Activated B cell treated with CpG ODN at 0.5 μM for 24 hours (primary cell): ENCODE data around the gene SPATA1. TPM values are rescaled to one million over a fixed set of nuclear protein-coding genes. Genes with fewer than 3 reads are reported as not detected.

Experiments used
- ATAC-seq: fragments of 200-7000 bp; cut with Tn5 transposase; one replicate; pipeline ENCODE4 v1.10.0; 2021; ENCODE audit warnings: low read depth, mild to moderate bottlenecking, moderate library complexity
- CTCF ChIA-PET: fragments of 350-600 bp; sonication (Branson Sonifier 250); formaldehyde crosslinking; loops from one replicate; lab custom pipeline; 2021; ENCODE audit warnings: antibody characterized with exemption; lab: Charles Lee
- POLR2A ChIA-PET: fragments of 350-600 bp; sonication (Branson Sonifier 250); formaldehyde crosslinking; loops from one replicate; lab custom pipeline; 2021; ENCODE audit warnings: antibody characterized with exemption; lab: Charles Lee
- DNase-seq: peaks from one replicate; pipeline ENCODE4 v3.0.0; 2022
- H3K27ac Mint-ChIP-seq: one replicate; pipeline ENCODE4 v1.8.0; 2020; ENCODE audit warnings: mixed read lengths
- H3K27me3 Mint-ChIP-seq: one replicate; pipeline ENCODE4 v1.8.0; 2021; ENCODE audit warnings: mixed read lengths
- H3K36me3 Mint-ChIP-seq: one replicate; pipeline ENCODE4 v1.8.0; 2021; ENCODE audit warnings: low read depth, mixed read lengths
- H3K4me1 Mint-ChIP-seq: one replicate; pipeline ENCODE4 v1.8.0; 2021; ENCODE audit warnings: mixed read lengths
- H3K4me3 Mint-ChIP-seq: one replicate; pipeline ENCODE4 v1.8.0; 2020; ENCODE audit warnings: mild to moderate bottlenecking, mixed read lengths
- H3K9me3 Mint-ChIP-seq: one replicate; pipeline ENCODE4 v1.8.0; 2020; ENCODE audit warnings: mixed read lengths
- intact Hi-C: fragments of 100-400 bp; cut with micrococcal nuclease; formaldehyde crosslinking; loops from one replicate; pipeline ENCODE4 v1.15.1; 2024
- total RNA-seq: library from RNA; stranded (reverse); gene quantifications from 2 replicates; pipeline ENCODE4 v1.2.3, GENCODE V29; 2022
- TF ChIP-seq, protein P1 (sequence below): fragments of 200-600 bp; IDR thresholded peaks from one replicate; pipeline ENCODE4 v1.8.0; 2022; ENCODE audit warnings: antibody characterized with exemption, mild to moderate bottlenecking

The SPATA1 gene
- total RNA-seq, 1 donor from 2014 or later, result 4.6 TPM

DNA sequence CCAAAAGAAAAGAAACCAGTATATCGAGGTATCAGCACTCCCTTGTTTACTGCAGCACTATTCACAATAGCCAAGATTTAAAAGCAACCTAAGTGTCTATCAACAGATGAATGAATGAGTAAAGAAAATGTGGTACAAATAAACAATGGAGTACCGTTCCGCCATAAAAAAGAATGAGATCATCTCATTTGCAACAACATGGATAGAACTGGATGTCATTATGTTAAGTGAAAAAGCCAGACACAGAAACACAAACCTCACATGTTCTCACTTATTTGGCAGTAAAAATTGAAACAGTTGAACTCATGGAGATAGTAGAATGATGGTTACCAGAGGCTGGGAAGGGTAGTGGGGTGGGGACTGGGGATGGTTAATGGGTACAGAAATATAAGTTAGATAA, 4.5 kb downstream of the SPATA1 start:
- Mint-ChIP-seq H3K4me3 (no peak overlapping the region), H3K36me3 (peaks cover 10% of the 10 kb centered on the region)

DNA sequence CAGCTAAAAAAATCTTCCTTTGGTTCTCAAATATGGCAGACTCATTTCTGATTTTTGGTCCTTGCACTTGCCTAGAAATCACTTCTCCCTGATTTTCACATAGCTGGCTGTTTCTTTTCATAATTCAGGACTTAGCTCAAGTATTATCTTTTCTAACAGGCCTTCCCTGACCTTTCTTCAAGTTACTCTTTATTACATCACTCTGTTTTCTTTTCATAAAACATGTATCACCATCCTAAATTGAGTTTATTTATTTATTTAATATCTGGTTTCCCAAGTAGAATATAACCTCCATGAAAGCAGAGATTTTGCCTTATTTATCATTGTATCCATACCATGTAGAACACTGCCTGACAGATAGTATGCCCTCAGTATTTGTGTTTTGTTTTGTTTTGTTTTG, 18.4 kb downstream of the SPATA1 start:
- H3K4me1 Mint-ChIP-seq, result no peaks in the 10 kb centered on the region
- ChIA-PET CTCF (no interaction called here), POLR2A (no interaction called here)
- no peak overlapping the region for H3K4me3 Mint-ChIP-seq
- TF ChIP-seq, protein P1, sequence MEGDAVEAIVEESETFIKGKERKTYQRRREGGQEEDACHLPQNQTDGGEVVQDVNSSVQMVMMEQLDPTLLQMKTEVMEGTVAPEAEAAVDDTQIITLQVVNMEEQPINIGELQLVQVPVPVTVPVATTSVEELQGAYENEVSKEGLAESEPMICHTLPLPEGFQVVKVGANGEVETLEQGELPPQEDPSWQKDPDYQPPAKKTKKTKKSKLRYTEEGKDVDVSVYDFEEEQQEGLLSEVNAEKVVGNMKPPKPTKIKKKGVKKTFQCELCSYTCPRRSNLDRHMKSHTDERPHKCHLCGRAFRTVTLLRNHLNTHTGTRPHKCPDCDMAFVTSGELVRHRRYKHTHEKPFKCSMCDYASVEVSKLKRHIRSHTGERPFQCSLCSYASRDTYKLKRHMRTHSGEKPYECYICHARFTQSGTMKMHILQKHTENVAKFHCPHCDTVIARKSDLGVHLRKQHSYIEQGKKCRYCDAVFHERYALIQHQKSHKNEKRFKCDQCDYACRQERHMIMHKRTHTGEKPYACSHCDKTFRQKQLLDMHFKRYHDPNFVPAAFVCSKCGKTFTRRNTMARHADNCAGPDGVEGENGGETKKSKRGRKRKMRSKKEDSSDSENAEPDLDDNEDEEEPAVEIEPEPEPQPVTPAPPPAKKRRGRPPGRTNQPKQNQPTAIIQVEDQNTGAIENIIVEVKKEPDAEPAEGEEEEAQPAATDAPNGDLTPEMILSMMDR, result no peak
- no peak for ATAC-seq
- intact Hi-C loops, result no loop called here
- no peaks in the 10 kb centered on the region for H3K27me3 Mint-ChIP-seq
- DNase-seq, result no peak
- no peak overlapping the region for H3K27ac Mint-ChIP-seq
- peaks cover 4% of the 10 kb centered on the region for H3K36me3 Mint-ChIP-seq
- no peaks in the 10 kb centered on the region for H3K9me3 Mint-ChIP-seq

More for the DNA sequence above, 4.5 kb downstream of the SPATA1 start:
- no peak for DNase-seq
- CTCF ChIA-PET, result no interaction called here
- Mint-ChIP-seq H3K9me3 (peaks cover 5% of the 10 kb centered on the region), H3K27me3 (no peaks in the 10 kb centered on the region), H3K4me1 (peaks cover 5% of the 10 kb centered on the region), H3K27ac (no peak overlapping the region)
- TF ChIP-seq, protein P1, result no peak
- POLR2A ChIA-PET, result no interaction called here
- ATAC-seq, result no peak
- intact Hi-C loops, result no loop called here

DNA sequence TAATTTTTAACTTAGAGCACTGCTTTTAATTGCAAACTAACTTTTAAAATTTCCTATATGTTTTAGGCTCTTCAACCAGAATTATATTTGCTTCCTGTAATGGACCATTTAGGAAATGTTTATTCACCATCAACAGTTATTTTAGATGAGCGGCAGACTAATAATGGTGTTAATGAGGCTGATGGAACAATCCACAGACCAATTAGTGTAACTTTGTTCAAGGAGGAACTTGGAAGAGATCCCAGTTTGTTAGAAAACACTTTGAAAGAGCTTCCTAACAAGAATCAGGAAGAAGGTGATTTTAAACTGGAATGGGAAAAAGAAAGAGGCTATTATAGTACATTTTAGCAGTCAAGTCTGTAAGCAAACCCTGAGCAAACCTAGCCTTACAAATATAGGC, 19.6 kb downstream of the SPATA1 start:
- ATAC-seq (no peak), DNase-seq (no peak)
- intact Hi-C loops, result no loop called here
- Mint-ChIP-seq H3K27ac (no peak overlapping the region), H3K36me3 (peaks cover 9% of the 10 kb centered on the region), H3K27me3 (no peaks in the 10 kb centered on the region), H3K9me3 (no peaks in the 10 kb centered on the region), H3K4me1 (no peaks in the 10 kb centered on the region), H3K4me3 (no peak overlapping the region)
- ChIA-PET POLR2A (interaction anchor here (1.5 kb wide), 1 partner anchor 20 kb away, joined by 5 read pairs; the partner anchor contains the start of genes GNG5 and SPATA1), CTCF (no interaction called here)
- TF ChIP-seq, protein P1, result no peak

DNA sequence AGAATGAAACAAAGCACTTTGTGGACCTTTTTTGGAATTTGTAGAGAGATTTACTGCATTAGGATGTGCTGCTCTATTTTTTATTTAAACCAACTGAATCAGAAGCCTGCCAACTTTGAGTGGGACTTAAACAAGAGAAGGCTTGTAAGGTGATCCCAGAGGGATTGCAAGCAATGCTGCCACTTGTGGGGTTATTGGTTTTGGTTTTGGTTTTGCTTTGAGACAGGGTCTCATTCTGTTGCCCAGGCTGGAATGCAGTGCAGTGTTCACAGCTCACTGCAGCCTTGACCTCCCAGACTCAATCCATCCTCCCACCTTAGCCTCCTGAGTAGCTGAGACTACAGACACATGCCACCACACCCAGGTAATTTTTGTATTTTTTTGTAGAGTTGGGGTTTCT, 32.4 kb downstream of the SPATA1 start:
- H3K27ac Mint-ChIP-seq, result no peak overlapping the region
- H3K9me3 Mint-ChIP-seq, result no peaks in the 10 kb centered on the region
- H3K36me3 Mint-ChIP-seq, result peaks cover 29% of the 10 kb centered on the region
- ATAC-seq (no peak), DNase-seq (no peak)
- intact Hi-C loops, result no loop called here
- no peak overlapping the region for H3K4me3 Mint-ChIP-seq
- no peaks in the 10 kb centered on the region for H3K27me3 Mint-ChIP-seq
- CTCF ChIA-PET, result no interaction called here
- peaks cover 4% of the 10 kb centered on the region for H3K4me1 Mint-ChIP-seq
- POLR2A ChIA-PET, result no interaction called here
- TF ChIP-seq, protein P1, result no peak

DNA sequence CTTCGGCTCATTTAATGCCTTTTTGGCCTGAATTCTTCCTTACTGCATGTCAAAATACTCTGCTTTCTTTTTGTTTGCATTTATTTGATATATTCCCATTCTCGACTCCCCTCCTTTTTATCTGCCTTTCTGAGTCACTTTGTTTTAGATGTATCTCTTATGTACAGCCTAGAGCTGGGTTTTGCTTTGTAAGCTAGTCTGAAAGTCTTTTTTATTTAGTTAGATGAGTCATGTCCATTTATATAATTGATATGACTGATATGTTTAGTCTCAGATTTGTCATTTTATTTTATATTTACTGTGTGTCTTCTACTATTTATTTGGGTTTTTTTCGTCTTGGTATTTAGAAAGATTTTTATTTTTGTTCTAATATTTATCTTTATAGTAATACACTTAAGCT, 33.8 kb downstream of the SPATA1 start:
- no peaks in the 10 kb centered on the region for H3K27me3 Mint-ChIP-seq
- DNase-seq, result no peak

More for the DNA sequence above, 33.8 kb downstream of the SPATA1 start:
- ChIA-PET POLR2A (no interaction called here), CTCF (no interaction called here)
- Mint-ChIP-seq H3K4me1 (peaks cover 4% of the 10 kb centered on the region), H3K27ac (no peak overlapping the region), H3K36me3 (peaks cover 31% of the 10 kb centered on the region), H3K9me3 (no peaks in the 10 kb centered on the region), H3K4me3 (no peak overlapping the region)
- intact Hi-C loops, result no loop called here
- no peak for ATAC-seq
- TF ChIP-seq, protein P1, result no peak
